Dendritic cell treated with granulocyte-macrophage colony-stimulating factor and Interleukin-4, amounts not matched to agents 40 ng/mL and 50 ng/mL, for 4 days (primary cell): Measurements from ENCODE around the gene WRAP73.

ENCODE experiments used
- H3K27ac Mint-ChIP-seq: one replicate; pipeline ENCODE4 v1.8.0; 2022; ENCODE audit warnings: mild to moderate bottlenecking, mixed read lengths
- H3K27me3 Mint-ChIP-seq: one replicate; pipeline ENCODE4 v1.8.0; 2022; ENCODE audit warnings: mild to moderate bottlenecking, mixed read lengths
- H3K36me3 Mint-ChIP-seq: one replicate; pipeline ENCODE4 v1.8.0; 2022; ENCODE audit warnings: low read depth, mixed read lengths
- H3K4me1 Mint-ChIP-seq: one replicate; pipeline ENCODE4 v1.8.0; 2022; ENCODE audit warnings: low read depth, mixed read lengths
- H3K4me3 Mint-ChIP-seq: one replicate; pipeline ENCODE4 v1.8.0; 2022; ENCODE audit warnings: mild to moderate bottlenecking, moderate library complexity, mixed read lengths
- H3K9me3 Mint-ChIP-seq: one replicate; pipeline ENCODE4 v1.8.0; 2022; ENCODE audit warnings: mixed read lengths
- intact Hi-C: fragments of 100-400 bp; cut with micrococcal nuclease; formaldehyde crosslinking; loops from one replicate; pipeline ENCODE4 v1.15.0; 2022

The WRAP73 gene

DNA sequence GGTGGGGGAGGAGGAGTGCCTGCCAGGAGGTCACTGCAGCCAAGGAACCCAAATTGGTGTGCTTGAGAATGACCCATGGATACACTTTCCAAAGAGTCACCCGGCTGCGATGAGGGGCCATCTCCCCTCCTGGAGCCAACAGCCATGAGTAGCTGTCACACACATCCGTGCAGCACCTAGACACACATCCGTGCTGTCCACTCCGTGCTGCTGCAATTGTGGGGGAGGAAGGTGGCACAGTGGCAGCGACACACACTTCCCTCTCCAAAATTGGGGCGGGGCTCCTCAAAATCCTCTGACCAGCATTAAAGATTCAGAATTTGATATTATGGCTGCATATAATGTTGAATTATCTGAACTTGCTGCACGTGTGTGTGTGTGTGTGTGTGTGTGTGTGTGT lies 18.2 kb upstream of the WRAP73 start:
- Mint-ChIP-seq H3K4me3 (no peak overlapping the region), H3K27ac (no peak overlapping the region), H3K4me1 (peaks cover 48% of the 10 kb centered on the region), H3K9me3 (no peaks in the 10 kb centered on the region), H3K36me3 (no peaks in the 10 kb centered on the region), H3K27me3 (peaks cover 18% of the 10 kb centered on the region)
- intact Hi-C loops, result no loop called here

DNA sequence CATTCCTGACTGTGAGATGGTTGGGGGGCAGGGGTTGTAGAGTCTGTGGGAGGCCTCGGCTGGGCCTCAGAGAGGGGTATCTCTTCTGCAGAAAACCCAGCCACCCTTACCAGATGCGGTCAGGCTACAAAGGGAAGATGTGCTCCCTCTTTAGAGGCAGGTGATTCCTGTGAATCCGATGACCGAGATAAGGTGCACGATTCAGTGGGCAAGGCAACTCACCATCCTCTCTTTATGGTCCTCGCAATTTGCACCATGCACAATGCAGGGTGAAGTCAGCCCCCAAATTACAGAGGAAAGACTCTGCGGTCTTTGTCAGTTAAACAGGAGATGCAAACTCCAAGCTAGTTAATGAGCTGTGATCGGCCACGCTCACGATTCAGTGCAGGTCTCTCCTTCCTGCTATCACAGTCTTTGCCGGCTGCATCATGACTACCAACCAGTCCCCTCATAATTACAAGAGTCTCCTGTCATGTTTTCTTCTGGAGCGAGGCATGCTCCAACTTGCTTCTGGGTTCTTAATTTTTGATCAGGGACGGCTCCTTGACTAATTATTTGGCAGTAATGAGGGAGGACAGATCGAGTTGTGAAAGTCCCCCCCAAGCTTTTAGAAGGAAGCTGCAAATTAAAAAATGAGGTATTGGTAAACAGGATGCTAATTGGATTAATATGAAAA lies 14.9 kb upstream of the WRAP73 start:
- Mint-ChIP-seq H3K4me3 (no peak overlapping the region), H3K27ac (no peak overlapping the region), H3K27me3 (peaks cover 7% of the 10 kb centered on the region), H3K4me1 (peaks cover 29% of the 10 kb centered on the region), H3K9me3 (no peaks in the 10 kb centered on the region), H3K36me3 (no peaks in the 10 kb centered on the region)
- intact Hi-C loops, result no loop called here

DNA sequence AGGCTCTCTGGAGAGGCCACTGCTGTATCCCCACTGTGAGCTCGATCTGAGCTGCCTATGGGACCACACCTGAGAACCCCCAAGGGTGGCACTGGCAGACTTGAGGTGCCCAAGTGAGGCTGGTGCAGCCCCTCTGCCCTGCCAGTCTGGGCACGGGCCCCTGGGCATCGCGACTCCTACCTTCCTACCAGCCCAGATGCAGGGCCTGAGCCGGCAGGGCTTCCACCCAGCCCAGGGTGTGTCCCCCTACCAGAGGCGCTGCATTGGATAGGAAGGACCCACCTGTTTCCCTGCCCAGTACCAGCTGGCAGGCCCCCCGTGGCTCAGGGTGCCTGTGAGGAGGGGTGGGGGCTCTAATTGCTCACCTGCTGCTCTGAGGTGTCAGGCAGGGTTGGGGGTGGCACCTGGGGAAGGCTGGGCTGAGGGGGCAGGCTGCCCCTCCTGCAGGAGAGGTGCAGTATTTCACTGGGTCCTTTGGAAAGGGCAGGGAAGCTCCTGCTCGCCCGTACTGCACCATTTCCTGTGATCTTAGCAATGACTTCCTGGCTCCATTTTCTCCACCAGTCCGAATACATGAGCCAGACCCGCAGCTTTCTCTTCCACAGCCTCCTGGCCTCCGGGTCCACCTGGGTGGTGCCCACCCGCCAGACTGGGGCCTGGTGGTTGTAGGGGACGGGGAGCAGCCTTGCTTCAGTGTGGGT lies 14.2 kb upstream of the WRAP73 start:
- Mint-ChIP-seq H3K36me3 (no peaks in the 10 kb centered on the region), H3K27ac (no peak overlapping the region), H3K4me1 (peaks cover 23% of the 10 kb centered on the region), H3K27me3 (peaks cover 5% of the 10 kb centered on the region), H3K9me3 (no peaks in the 10 kb centered on the region), H3K4me3 (no peak overlapping the region)
- intact Hi-C loops, result no loop called here

DNA sequence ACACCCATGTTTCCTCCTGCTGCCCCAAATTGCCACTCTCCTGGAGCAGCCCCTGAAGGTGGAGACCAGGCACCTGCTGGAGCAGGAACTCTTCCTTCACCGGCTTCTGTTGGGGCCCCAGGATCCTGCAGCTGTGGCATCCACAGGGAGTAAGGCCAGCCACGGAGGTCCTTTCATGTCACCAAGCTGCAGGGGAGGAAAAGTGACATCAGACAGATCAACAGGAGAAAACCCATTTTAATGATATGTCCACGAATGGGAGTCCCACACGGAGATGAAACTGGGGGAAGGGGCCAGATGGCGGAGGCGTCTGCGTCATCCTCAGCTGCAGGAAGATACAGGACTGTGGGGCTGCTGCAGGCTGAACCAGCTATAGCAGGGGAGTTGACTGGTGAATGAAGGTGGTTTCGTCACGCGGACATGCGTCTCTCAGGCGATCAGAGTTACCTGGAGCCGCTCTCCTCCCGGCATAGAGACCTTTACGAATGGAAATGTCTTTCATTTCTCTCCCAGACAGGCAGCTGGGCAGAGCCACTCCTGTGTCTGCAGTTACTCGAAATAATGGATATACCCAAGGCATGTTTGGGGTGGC lies 12.3 kb upstream of the WRAP73 start:
- intact Hi-C loops, result no loop called here
- no peaks in the 10 kb centered on the region for H3K9me3 Mint-ChIP-seq
- no peaks in the 10 kb centered on the region for H3K36me3 Mint-ChIP-seq

DNA sequence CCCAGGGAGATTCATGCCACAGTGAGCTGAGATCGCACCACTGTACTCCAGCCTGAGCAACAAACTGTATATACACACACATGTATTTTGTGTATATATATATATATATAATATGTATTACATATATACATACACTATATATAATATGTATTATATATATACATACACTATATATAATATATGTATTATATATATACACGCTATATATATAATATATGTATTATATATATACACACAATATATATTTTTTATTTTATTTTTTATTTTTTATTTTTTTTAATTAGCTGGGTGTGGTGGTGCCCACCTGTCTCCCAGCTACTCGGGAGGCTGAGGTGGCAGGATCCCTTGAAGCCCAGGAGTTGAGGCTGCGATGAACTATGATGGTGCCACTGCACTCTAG lies 11.7 kb upstream of the WRAP73 start:
- Mint-ChIP-seq H3K27ac (no peak overlapping the region), H3K4me3 (no peak overlapping the region), H3K9me3 (no peaks in the 10 kb centered on the region), H3K36me3 (no peaks in the 10 kb centered on the region), H3K4me1 (peaks cover 6% of the 10 kb centered on the region), H3K27me3 (peaks cover 25% of the 10 kb centered on the region)
- intact Hi-C loops, result no loop called here

More for the DNA sequence above, 12.3 kb upstream of the WRAP73 start:
- no peak overlapping the region for H3K27ac Mint-ChIP-seq
- peaks cover 22% of the 10 kb centered on the region for H3K27me3 Mint-ChIP-seq
- H3K4me1 Mint-ChIP-seq, result peaks cover 11% of the 10 kb centered on the region
- H3K4me3 Mint-ChIP-seq, result no peak overlapping the region

DNA sequence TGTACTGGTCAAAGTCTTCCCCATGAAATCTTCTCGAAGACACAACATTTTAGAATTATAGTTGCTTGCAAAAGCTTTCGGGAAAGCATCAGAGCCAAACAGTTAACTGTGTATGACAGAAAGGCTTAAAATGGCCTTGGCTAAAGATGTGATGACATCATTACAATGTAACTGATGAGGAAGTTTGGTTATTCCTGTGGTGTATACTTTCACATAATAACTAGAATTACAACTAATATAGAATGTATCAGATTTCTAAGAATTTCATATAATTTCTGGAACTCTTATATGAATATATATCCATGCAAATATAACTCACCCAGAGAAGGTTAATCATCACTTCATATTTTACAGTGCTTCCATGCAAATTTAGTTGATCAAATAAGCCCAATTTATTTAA lies 10.8 kb upstream of the WRAP73 start:
- H3K4me3 Mint-ChIP-seq, result no peak overlapping the region
- H3K36me3 Mint-ChIP-seq, result no peaks in the 10 kb centered on the region
- H3K27me3 Mint-ChIP-seq, result peaks cover 33% of the 10 kb centered on the region
- no peaks in the 10 kb centered on the region for H3K4me1 Mint-ChIP-seq
- no peaks in the 10 kb centered on the region for H3K9me3 Mint-ChIP-seq
- intact Hi-C loops, result no loop called here
- no peak overlapping the region for H3K27ac Mint-ChIP-seq

DNA sequence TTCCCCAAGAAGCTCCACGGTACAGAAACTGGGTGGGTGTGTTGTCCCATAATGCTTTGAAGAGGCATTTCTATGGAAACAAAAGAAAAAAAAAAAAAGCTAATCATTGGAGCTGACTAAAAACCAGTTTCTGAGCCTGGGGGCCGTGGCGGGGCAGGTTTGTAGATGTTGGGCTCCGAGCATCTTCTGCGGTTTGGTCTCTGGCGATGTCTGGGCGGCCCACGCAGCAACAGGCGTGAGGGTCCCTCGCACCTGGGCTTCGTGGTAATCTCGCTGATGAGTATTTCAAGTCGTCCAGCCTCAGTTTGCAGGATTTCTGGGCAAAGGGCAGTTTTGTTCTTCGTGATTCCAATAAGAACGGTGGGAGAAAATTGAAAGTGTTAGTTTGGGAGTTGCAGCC lies 9.2 kb upstream of the WRAP73 start:
- no peak overlapping the region for H3K4me3 Mint-ChIP-seq
- H3K4me1 Mint-ChIP-seq, result no peaks in the 10 kb centered on the region
- intact Hi-C loops, result no loop called here
- peaks cover 49% of the 10 kb centered on the region for H3K27me3 Mint-ChIP-seq
- no peaks in the 10 kb centered on the region for H3K36me3 Mint-ChIP-seq
- H3K27ac Mint-ChIP-seq, result no peak overlapping the region
- H3K9me3 Mint-ChIP-seq, result no peaks in the 10 kb centered on the region

DNA sequence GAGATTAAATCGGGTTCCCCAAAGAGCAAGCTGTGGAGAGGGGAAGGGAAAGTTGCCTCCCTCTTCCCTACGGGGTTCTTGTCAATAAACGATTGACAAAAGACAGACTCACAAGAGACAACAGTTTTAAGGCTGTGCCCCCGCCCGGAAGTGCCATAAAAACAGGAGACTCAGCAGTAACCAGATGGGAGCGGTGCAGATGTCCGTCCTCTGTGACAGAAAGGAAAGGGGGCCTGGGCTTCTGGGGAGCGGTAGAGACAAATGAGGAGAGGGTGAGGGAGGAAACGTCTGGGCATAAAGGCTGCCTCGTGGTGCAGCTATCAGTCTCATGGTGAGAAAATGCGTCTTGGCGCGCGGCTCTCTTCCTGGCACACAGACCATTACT lies 8.3 kb upstream of the WRAP73 start:
- peaks cover 58% of the 10 kb centered on the region for H3K27me3 Mint-ChIP-seq
- no peaks in the 10 kb centered on the region for H3K36me3 Mint-ChIP-seq
- H3K9me3 Mint-ChIP-seq, result no peaks in the 10 kb centered on the region
- H3K4me3 Mint-ChIP-seq, result no peak overlapping the region
- H3K27ac Mint-ChIP-seq, result no peak overlapping the region
- intact Hi-C loops, result no loop called here
- H3K4me1 Mint-ChIP-seq, result no peaks in the 10 kb centered on the region

DNA sequence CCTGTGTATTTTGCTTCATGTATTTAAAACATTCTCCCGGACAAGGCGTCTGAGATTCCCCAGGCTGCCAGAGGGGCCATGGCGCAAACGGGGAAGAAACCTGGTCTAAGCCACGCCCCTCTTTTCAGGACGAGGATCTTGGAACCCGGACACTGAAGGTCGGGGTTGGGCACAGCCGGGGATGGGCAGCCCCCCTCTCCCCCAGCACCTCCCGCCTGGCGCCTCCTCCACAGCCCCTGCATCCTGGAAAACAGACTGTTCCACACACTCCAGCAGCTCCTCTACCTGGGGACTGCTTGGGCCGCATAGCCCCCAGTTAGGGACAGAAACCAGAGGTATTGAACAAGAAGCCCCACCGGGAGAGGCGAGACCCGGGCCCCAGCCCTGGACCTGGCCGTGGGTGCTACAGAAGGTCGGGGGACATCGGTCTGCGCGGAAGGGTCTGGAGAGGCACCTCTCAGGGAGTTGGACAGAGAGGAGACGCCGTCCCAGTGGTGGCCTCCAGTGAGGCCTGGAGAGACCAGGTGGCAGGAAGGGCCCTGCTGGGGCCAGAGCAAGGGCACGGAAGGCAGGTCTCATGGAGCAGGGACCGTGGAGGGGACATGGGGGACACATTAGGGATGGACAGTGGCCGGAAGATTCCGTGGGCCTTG lies 7.8 kb upstream of the WRAP73 start:
- intact Hi-C loops, result no loop called here
- Mint-ChIP-seq H3K27ac (no peak overlapping the region), H3K27me3 (peaks cover 63% of the 10 kb centered on the region)

DNA sequence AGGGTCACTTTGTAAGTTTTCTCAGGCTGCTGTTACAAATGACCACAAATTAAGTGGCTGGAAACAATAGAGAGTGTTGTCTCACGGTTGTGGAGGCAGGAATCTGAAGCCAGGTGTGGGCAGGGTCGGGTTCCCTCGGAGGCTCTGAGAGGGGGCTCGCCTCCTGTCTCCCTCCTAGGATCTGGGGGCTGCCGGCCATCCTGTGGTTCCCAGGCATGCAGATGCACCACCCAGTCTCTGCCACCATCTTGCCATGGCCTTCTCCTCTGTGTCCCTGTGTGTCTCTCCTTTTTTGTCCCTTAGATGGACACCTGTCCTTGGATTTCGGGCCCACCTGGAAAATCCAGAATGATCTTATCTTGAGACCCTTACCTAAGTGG lies 7.2 kb upstream of the WRAP73 start:
- intact Hi-C loops, result no loop called here
- no peaks in the 10 kb centered on the region for H3K36me3 Mint-ChIP-seq
- H3K27me3 Mint-ChIP-seq, result peaks cover 66% of the 10 kb centered on the region
- no peaks in the 10 kb centered on the region for H3K4me1 Mint-ChIP-seq
- no peak overlapping the region for H3K27ac Mint-ChIP-seq
- H3K9me3 Mint-ChIP-seq, result no peaks in the 10 kb centered on the region
- H3K4me3 Mint-ChIP-seq, result no peak overlapping the region

More for the DNA sequence above, 7.8 kb upstream of the WRAP73 start:
- Mint-ChIP-seq H3K9me3 (no peaks in the 10 kb centered on the region), H3K36me3 (no peaks in the 10 kb centered on the region), H3K4me1 (no peaks in the 10 kb centered on the region), H3K4me3 (no peak overlapping the region)

DNA sequence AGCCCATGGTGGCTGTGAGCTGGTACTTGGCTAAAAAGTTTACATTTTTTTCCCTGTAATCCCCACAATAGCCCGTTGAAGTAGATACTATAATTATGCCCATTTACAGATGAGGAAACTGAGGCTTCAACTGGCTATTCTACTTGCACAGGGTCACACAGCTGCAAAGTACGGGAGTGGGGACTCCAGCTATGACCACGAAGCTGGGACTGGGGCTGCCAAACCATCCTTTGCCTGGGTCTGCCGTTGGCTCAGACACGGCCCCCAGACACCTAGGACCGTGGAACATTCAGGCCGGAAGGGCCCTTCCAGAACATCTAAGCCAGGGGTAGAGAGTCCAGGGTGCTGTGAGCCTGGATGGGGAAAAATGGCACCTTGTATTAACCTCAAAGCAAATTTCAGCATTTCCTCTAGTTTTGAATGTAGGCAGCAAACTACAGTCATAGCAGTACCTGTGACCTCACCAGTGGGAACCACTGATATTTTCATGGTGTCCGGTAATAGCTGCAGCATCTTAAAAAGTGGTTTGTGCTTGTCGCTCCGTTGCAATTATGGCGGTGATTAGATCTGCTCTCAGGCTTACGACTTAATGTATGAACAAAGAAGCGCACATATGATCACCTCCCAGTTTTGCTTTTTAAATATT lies 6.7 kb upstream of the WRAP73 start:
- no peak overlapping the region for H3K27ac Mint-ChIP-seq
- intact Hi-C loops, result no loop called here
- no peak overlapping the region for H3K4me3 Mint-ChIP-seq

DNA sequence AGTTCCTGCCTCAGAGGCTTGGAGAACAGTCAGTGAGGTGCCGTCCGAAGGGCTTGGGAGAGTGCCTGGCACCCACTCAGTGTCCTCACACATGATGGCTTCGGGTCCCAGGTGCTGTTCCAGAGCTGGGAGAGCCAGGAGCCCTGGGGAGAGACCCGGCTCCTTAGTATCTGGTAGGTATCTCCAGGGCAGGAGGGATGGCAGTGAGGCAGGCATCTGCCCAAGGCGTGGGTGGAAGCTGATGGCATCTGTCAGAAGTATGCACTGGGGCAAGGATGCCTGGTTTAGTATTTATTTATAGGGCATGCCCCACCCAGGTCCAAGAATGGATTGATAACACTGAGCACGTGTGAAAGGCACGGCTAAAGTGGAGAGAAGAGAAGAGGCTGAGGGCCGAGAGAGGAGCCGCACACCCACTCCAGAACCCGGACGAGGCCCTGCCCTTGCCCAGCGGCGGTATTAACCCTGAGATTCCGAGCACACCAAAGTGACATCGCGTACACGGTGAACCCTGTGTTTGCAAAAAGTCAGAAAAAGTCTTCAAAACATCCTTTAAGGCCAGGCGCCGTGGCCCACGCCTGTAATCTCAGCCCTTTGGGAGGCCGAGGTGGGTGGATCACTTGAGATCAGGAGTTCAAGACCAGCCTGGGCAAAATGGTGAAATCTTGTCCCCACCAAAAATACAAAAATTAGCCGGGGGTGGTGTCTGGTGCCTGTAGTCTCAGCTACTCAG lies 4.8 kb upstream of the WRAP73 start:
- intact Hi-C loops, result no loop called here
- no peak overlapping the region for H3K27ac Mint-ChIP-seq
- no peaks in the 10 kb centered on the region for H3K9me3 Mint-ChIP-seq
- peaks cover 81% of the 10 kb centered on the region for H3K27me3 Mint-ChIP-seq
- no peaks in the 10 kb centered on the region for H3K36me3 Mint-ChIP-seq
- H3K4me1 Mint-ChIP-seq, result peaks cover 19% of the 10 kb centered on the region
- no peak overlapping the region for H3K4me3 Mint-ChIP-seq

More for the DNA sequence above, 6.7 kb upstream of the WRAP73 start:
- H3K36me3 Mint-ChIP-seq, result no peaks in the 10 kb centered on the region
- peaks cover 70% of the 10 kb centered on the region for H3K27me3 Mint-ChIP-seq
- peaks cover 2% of the 10 kb centered on the region for H3K4me1 Mint-ChIP-seq
- H3K9me3 Mint-ChIP-seq, result no peaks in the 10 kb centered on the region

DNA sequence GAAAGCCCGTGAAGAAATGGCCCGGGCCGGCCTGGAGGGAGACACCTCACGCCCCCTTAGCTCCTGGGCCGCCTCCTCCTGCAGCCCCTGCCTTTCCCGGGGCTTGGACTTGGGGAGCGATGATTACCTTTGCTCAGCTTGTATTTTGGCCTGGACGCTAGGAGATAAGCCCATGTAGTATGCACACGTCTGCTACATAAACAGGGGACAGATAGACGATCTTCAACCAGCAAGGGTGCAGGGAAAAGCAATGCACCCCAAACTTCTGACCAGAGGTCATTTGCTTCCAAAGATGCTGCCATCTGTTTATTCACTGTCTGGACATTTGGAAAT lies 3.3 kb upstream of the WRAP73 start:
- H3K27me3 Mint-ChIP-seq, result peaks cover 72% of the 10 kb centered on the region
- no peaks in the 10 kb centered on the region for H3K9me3 Mint-ChIP-seq
- no peak overlapping the region for H3K4me3 Mint-ChIP-seq
- intact Hi-C loops, result no loop called here
- no peak overlapping the region for H3K27ac Mint-ChIP-seq
- H3K36me3 Mint-ChIP-seq, result no peaks in the 10 kb centered on the region
- H3K4me1 Mint-ChIP-seq, result peaks cover 30% of the 10 kb centered on the region
